Liver (tissue), 3 donors: ENCODE data around the gene DDOST.

Experiments
- CTCF ChIP-seq: fragments of 150-350 bp; IDR thresholded peaks from 2 replicates; pipeline ENCODE4 v1.5.1; 2017; ENCODE audit warnings: improper control_type of control experiment, low read depth, low read length; ENCODE audit not compliant: missing input control
- FOXA1 ChIP-seq: IDR thresholded peaks from 2 replicates; pipeline ENCODE4 v1.6.1; 2016; ENCODE audit warnings: antibody characterized with exemption
- RAD21 ChIP-seq, 2 donors: IDR thresholded peaks; 2 replicates each; pipeline ENCODE4 v1.6.1; 2016; ENCODE audit warnings: antibody characterized with exemption in 2 of 2, mild to moderate bottlenecking in 2 of 2
- REST ChIP-seq: IDR thresholded peaks from 2 replicates; pipeline ENCODE4 v1.6.1; 2016; ENCODE audit warnings: antibody characterized with exemption, mild to moderate bottlenecking
- RXRA ChIP-seq, 2 donors: IDR thresholded peaks; 2 replicates each; pipeline ENCODE4 v1.6.1; 2017 to 2018; ENCODE audit warnings: antibody characterized with exemption in 2 of 2, mild to moderate bottlenecking in 1 of 2
- YY1 ChIP-seq: IDR thresholded peaks from 2 replicates; pipeline ENCODE4 v1.6.1; 2016; ENCODE audit warnings: antibody characterized with exemption, mild to moderate bottlenecking
- ZBTB33 ChIP-seq: IDR thresholded peaks from 2 replicates; pipeline ENCODE4 v1.6.1; 2016; ENCODE audit warnings: antibody characterized with exemption
- donor health status: healthy.
- donor health status: healthy.

GRCh38 chr1:20685741-20686140 lies 24.6 kb upstream of the DDOST start:
- TF ChIP-seq CTCF (no peak), REST (no peak), YY1 (no peak), RAD21 (IDR thresholded peaks at IDR 0.05) (no peak), FOXA1 (no peak), ZBTB33 (no peak), RXRA (IDR thresholded peaks at IDR 0.05) (no peak)
